A549 (cell line): Measurements from ENCODE around the gene BDH1. TPM values are rescaled to one million over a fixed set of nuclear protein-coding genes. Genes with fewer than 3 reads are reported as not detected.
A peak's percentile ranks its signal among the peaks of the same experiment; 100 is the strongest.

ENCODE experiments used
- ATAC-seq, 2 experiments: fragments of 200-7000 bp in 1 of 2; fragments of >200 bp in 1 of 2; cut with Nextera tagmentation in 1 of 2; cut with Tn5 transposase in 1 of 2; 3 replicates each; pipeline versions ENCODE4 v1.8.0 to v1.9.1; 2018 to 2020; ENCODE audit warnings: mild to moderate bottlenecking in 1 of 2, moderate library complexity in 1 of 2
- CTCF ChIA-PET: fragments of 300-600 bp; sonication (Branson Sonifier 250); formaldehyde crosslinking; extraction: SDS; loops from one replicate; lab custom pipeline; 2021; ENCODE audit warnings: antibody characterized with exemption, inconsistent platforms; lab: Yijun Ruan, JAX
- POLR2A ChIA-PET: fragments of 350-600 bp; formaldehyde crosslinking; extraction: SDS; loops from one replicate; lab custom pipeline; 2021; ENCODE audit warnings: antibody characterized with exemption, inconsistent platforms; lab: Yijun Ruan, JAX
- DNase-seq, 2 experiments: peaks; one replicate each; pipeline versions ENCODE4 v3.0.0 to v3.0.0-alpha.2; 2011 to 2016; ENCODE audit warnings: low read depth in 1 of 2, low spot score in 1 of 2
- FAIRE-seq: peaks from 2 replicates; lab custom pipeline; 2011; peaks lifted over from hg19 to GRCh38; lab: Jason Lieb, UNC
- H3K27ac ChIP-seq, 2 experiments: fragments of >200 bp; sonication (Bioruptor Twin); formaldehyde crosslinking; 3 replicates each; pipeline ENCODE4 v1.5.1; 2016 to 2017
- H3K4me1 ChIP-seq: fragments of >200 bp; sonication (Bioruptor Twin); formaldehyde crosslinking; 3 replicates; pipeline ENCODE4 v1.6.1; 2016
- H3K4me2 ChIP-seq: fragments of >200 bp; sonication (Bioruptor Twin); formaldehyde crosslinking; 3 replicates; pipeline ENCODE4 v1.6.1; 2016
- H3K4me3 ChIP-seq: fragments of >200 bp; sonication (Bioruptor Twin); formaldehyde crosslinking; 3 replicates; pipeline ENCODE4 v1.5.1; 2016
- H3K9me3 ChIP-seq: fragments of >200 bp; sonication (Bioruptor Twin); formaldehyde crosslinking; 3 replicates; pipeline ENCODE4 v1.6.1; 2016
- BHLHE40 ChIP-seq: IDR thresholded peaks from 2 replicates; pipeline ENCODE4 v1.6.1; 2012; ENCODE audit warnings: low read depth, low read length, inconsistent platforms
- CHD2 ChIP-seq: fragments of 150-350 bp; IDR thresholded peaks from 2 replicates; pipeline ENCODE4 v1.6.1; 2014; ENCODE audit warnings: low read length; ENCODE audit not compliant: partially characterized antibody
- EHMT2 ChIP-seq: fragments of 200-600 bp; sonication (generic); IDR thresholded peaks from 2 replicates; pipeline ENCODE4 v1.6.1; 2016; ENCODE audit warnings: antibody characterized with exemption, low read depth, mild to moderate bottlenecking, moderate library complexity
- HDAC2 ChIP-seq: fragments of 200-600 bp; sonication (generic); IDR thresholded peaks from 2 replicates; pipeline ENCODE4 v1.6.1; 2016
- HOXA7 ChIP-seq: fragments of 250-450 bp; sonication (Bioruptor Pico); IDR thresholded peaks from 2 replicates; pipeline ENCODE4 v1.5.0; 2020; ENCODE audit warnings: mild to moderate bottlenecking, moderate library complexity
- HOXB13 ChIP-seq: fragments of 250-450 bp; sonication (Bioruptor Pico); IDR thresholded peaks from 2 replicates; pipeline ENCODE4 v1.5.0; 2020; ENCODE audit warnings: low read depth, mild to moderate bottlenecking, moderate library complexity
- JUN ChIP-seq, 2 experiments: fragments of >200 bp; sonication (Bioruptor Twin); formaldehyde crosslinking; IDR thresholded peaks; 2 replicates in 1 of 2; 3 replicates in 1 of 2; pipeline ENCODE4 v1.6.1; 2016 to 2017
- KDM1A ChIP-seq: fragments of 200-600 bp; sonication (generic); IDR thresholded peaks from 2 replicates; pipeline ENCODE4 v1.6.1; 2016; ENCODE audit warnings: low read depth, mild to moderate bottlenecking
- KDM5A ChIP-seq: fragments of 200-600 bp; sonication (generic); IDR thresholded peaks from 2 replicates; pipeline ENCODE4 v1.6.1; 2016; ENCODE audit warnings: antibody characterized with exemption, mild to moderate bottlenecking
- MAX ChIP-seq: IDR thresholded peaks from 2 replicates; pipeline ENCODE4 v1.6.1; 2012
- MAZ ChIP-seq: fragments of 150-350 bp; IDR thresholded peaks from 2 replicates; pipeline ENCODE4 v1.6.1; 2014; ENCODE audit warnings: antibody characterized with exemption, low read depth, low read length, borderline replicate concordance
- MYC ChIP-seq: IDR thresholded peaks from 2 replicates; pipeline ENCODE4 v1.6.1; 2012; ENCODE audit warnings: mild to moderate bottlenecking, inconsistent platforms, low read length, improper control_type of control experiment, borderline replicate concordance
- POLR2A ChIP-seq: IDR thresholded peaks from 2 replicates; pipeline ENCODE4 v1.6.1; 2012; ENCODE audit warnings: mild to moderate bottlenecking, low read length
- SMC3 ChIP-seq: fragments of >200 bp; sonication (Bioruptor Twin); formaldehyde crosslinking; IDR thresholded peaks from 3 replicates; pipeline ENCODE4 v1.6.1; 2018; ENCODE audit warnings: inconsistent platforms
- SREBF2 ChIP-seq: fragments of 450-650 bp; IDR thresholded peaks from 2 replicates; pipeline ENCODE4 v1.6.1; 2014; ENCODE audit warnings: mild to moderate bottlenecking, moderate library complexity
- USF2 ChIP-seq: fragments of 450-650 bp; IDR thresholded peaks from 2 replicates; pipeline ENCODE4 v1.6.1; 2014; ENCODE audit warnings: antibody characterized with exemption
- ZFP36 ChIP-seq: fragments of 450-650 bp; IDR thresholded peaks from 2 replicates; pipeline ENCODE4 v1.6.1; 2014; ENCODE audit warnings: borderline replicate concordance; ENCODE audit not compliant: partially characterized antibody
- ZNF302 ChIP-seq: fragments of 250-450 bp; sonication (Bioruptor Pico); IDR thresholded peaks from 2 replicates; pipeline ENCODE4 v1.9.0; 2021; ENCODE audit warnings: inconsistent platforms, mild to moderate bottlenecking, moderate library complexity
- WGBS: methylation state at CpG from one replicate; pipeline ENCODE4 v1.1.6; 2017; ENCODE audit errors: missing lambda C conversion rate; 5-methylcytosine and 5-hydroxymethylcytosine counted together
- polyA plus RNA-seq, 4 experiments: library from polyadenylated mRNA; depleted of rRNA in 3 of 4; stranded (reverse); fragments of >200 nt; fragmentation: RNase III in 1 of 4; extraction: RNeasy Plus Mini Kit Qiagen cat#74134 plus additional on column Dnase treatment in 1 of 4; gene quantifications; 2 replicates in 3 of 4; 3 replicates in 1 of 4; pipeline ENCODE4 v1.2.3, GENCODE V29; 2011 to 2017
- TF ChIP-seq, protein P1 (sequence below): IDR thresholded peaks from 2 replicates; pipeline ENCODE4 v1.6.1; 2012

Gene BDH1
- polyA plus RNA-seq, 2 of the 4 experiments (the other 2 are of a cell fraction) = 3.1 to 4.6 TPM

- CTCF ChIA-PET = interaction anchor here (1.3 to 4.3 kb wide), 4 partner anchors 10 to 230 kb away, joined by 3 to 26 read pairs (median 4); no protein-coding TSS in a partner anchor
- POLR2A ChIA-PET = no interaction called here
- DNase-seq = no peak
- peak overlapping the region; percentile 81 to 91 for H3K27ac ChIP-seq
- ATAC-seq = no peak
- H3K9me3 ChIP-seq = no peaks in the 10 kb centered on the region
- no peak for TF ChIP-seq USF2
- no peak for TF ChIP-seq MAZ
- no peak for TF ChIP-seq HOXB13
- no peak for TF ChIP-seq KDM5A
- TF ChIP-seq SMC3 = no peak
- no peak for TF ChIP-seq KDM1A
- TF ChIP-seq EHMT2 = no peak
- TF ChIP-seq ZNF302 (CRISPR knock-in tag) = no peak
- TF ChIP-seq ZFP36 = no peak
- no peak for TF ChIP-seq HDAC2
- no peak for TF ChIP-seq JUN (IDR thresholded peaks at IDR 0.05)
- TF ChIP-seq, protein P1, sequence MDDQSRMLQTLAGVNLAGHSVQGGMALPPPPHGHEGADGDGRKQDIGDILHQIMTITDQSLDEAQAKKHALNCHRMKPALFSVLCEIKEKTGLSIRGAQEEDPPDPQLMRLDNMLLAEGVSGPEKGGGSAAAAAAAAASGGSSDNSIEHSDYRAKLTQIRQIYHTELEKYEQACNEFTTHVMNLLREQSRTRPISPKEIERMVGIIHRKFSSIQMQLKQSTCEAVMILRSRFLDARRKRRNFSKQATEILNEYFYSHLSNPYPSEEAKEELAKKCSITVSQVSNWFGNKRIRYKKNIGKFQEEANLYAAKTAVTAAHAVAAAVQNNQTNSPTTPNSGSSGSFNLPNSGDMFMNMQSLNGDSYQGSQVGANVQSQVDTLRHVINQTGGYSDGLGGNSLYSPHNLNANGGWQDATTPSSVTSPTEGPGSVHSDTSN = no peak
- no peak for TF ChIP-seq MAX
- TF ChIP-seq, all 56 proteins: peak for 0
- Histone ChIP-seq H3K4me1 (peaks cover 47% of the 10 kb centered on the region), H3K4me3 (no peak overlapping the region), H3K4me2 (peak overlapping the region; percentile 58; the same call in 2 of the 3 replicates)
- 100% methylated on average over 1 of the region's 1 CpG for WGBS
- no peak for FAIRE-seq
These were observed 68.9 kb downstream of the BDH1 start for GRCh38 chr3:197486861-197487260.

DNA sequence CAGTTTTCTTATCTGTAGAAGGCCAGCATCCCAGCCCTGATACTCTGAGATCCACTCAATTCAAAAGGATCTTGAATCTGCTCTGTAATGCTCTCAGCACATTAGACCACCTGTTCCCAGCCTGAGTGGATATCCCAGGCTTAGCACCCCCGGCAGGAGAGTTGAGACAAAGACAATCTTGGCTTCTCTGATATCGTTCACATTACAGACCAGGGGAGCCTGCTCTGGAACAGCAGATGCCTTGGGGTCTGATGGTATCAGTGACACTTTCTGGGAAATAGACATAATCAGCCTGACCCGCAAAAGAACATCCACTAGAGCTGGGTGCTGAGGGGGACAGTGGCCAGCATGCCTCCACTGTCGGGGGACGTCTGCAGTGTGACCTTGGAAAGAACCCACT lies 70.6 kb downstream of the BDH1 start:
- POLR2A ChIA-PET = no interaction called here
- 84% methylated on average over 4 of the region's 5 CpGs for WGBS
- H3K4me1 ChIP-seq = peaks cover 36% of the 10 kb centered on the region

GRCh38 chr3:197484204-197484901 lies 71.4 kb downstream of the BDH1 start:
- POLR2A ChIA-PET = no interaction called here
- DNase-seq = no peak
- CTCF ChIA-PET = interaction anchor here (1.4 to 2.4 kb wide), 2 partner anchors 18 to 227 kb away, joined by 4 to 8 read pairs; no protein-coding TSS in a partner anchor
- Histone ChIP-seq H3K27ac (peak overlapping the region; percentile 35 to 91; a peak in 3 of 6 replicates), H3K9me3 (no peaks in the 10 kb centered on the region), H3K4me3 (no peak overlapping the region), H3K4me2 (no peak overlapping the region), H3K4me1 (peaks cover 28% of the 10 kb centered on the region)
- no peak for TF ChIP-seq BHLHE40
- 0 out of 2 replicates have a peak, but pooled peaks have one; percentile 18 for TF ChIP-seq POLR2A
- no peak for FAIRE-seq
- WGBS = 84% methylated on average over 11 of the region's 12 CpGs
- no peak for ATAC-seq

More for the DNA sequence above, 70.6 kb downstream of the BDH1 start:
- TF ChIP-seq CHD2 (no peak), SREBF2 (no peak), HOXA7 (CRISPR knock-in tag) (no peak), MYC (no peak), SMC3 (no peak), KDM5A (no peak), ZNF302 (CRISPR knock-in tag) (no peak)
- FAIRE-seq = no peak
- no peak overlapping the region for H3K4me3 ChIP-seq
- CTCF ChIA-PET = interaction anchor here (1.4 kb wide), 1 partner anchor 18 kb away, joined by 4 read pairs; no protein-coding TSS in a partner anchor
- peak overlapping the region; percentile 35 to 91; a peak in 3 of 6 replicates for H3K27ac ChIP-seq
- no peak for ATAC-seq
- H3K4me2 ChIP-seq = no peak overlapping the region
- DNase-seq = no peak
- H3K9me3 ChIP-seq = no peaks in the 10 kb centered on the region
